Adipocyte (in vitro differentiated cells): ENCODE data around the gene DLK1.

Experiments used
- DNase-seq: peaks from one replicate; pipeline ENCODE4 v3.0.0-alpha.2; 2015; ENCODE audit warnings: low read depth
- H3K27me3 ChIP-seq: replicated peaks from 2 replicates; pipeline ENCODE4 v1.7.0; 2013; ENCODE audit warnings: mild to moderate bottlenecking, low read length, moderate library complexity; ENCODE audit not compliant: control insufficient read depth, insufficient read depth
- H3K36me3 ChIP-seq: 2 replicates; pipeline ENCODE4 v1.7.0; 2013; ENCODE audit warnings: low read length, mild to moderate bottlenecking, moderate library complexity; ENCODE audit not compliant: control insufficient read depth, insufficient read depth, severe bottlenecking
- H3K4me1 ChIP-seq: 2 replicates; pipeline ENCODE4 v1.7.0; 2013; ENCODE audit warnings: mild to moderate bottlenecking, low read length, moderate library complexity; ENCODE audit not compliant: control insufficient read depth, insufficient read depth
- H3K4me3 ChIP-seq: 2 replicates; pipeline ENCODE4 v1.7.0; 2013; ENCODE audit warnings: mild to moderate bottlenecking, low read length, moderate library complexity
- H3K9ac ChIP-seq: 2 replicates; pipeline ENCODE4 v1.7.0; 2013; ENCODE audit warnings: mild to moderate bottlenecking, low read length, moderate library complexity
- H3K9me3 ChIP-seq: 2 replicates; pipeline ENCODE4 v1.7.0; 2013; ENCODE audit warnings: mild to moderate bottlenecking, low read length, moderate library complexity; ENCODE audit not compliant: control insufficient read depth

The DLK1 gene

GRCh38 chr14:100694579-100695422 lies 31.9 kb upstream of the DLK1 start:
- no peak overlapping the region for H3K4me3 ChIP-seq
- peaks cover 8% of the 10 kb centered on the region for H3K4me1 ChIP-seq
- no peaks in the 10 kb centered on the region for H3K27me3 ChIP-seq
- no peaks in the 10 kb centered on the region for H3K36me3 ChIP-seq
- no peaks in the 10 kb centered on the region for H3K9me3 ChIP-seq
- no peak for DNase-seq
- no peak overlapping the region for H3K9ac ChIP-seq

DNA sequence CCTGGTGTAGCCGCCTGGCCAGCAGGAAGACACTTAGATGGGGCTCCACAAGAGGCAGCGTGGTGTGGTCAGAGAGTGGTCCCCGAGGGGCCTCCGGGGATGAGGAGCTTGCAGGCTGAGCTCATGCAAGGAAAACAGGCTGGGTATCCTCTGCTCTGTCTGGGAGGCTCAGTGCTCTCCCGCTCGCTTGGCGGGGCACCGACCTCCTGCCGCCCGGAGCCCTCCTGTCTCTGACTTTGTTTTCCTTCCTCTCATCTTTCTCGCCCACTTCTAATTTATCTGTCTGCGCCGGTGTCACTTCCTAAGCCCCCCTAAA lies 31.3 kb upstream of the DLK1 start:
- no peak overlapping the region for H3K9ac ChIP-seq
- DNase-seq: no peak
- H3K4me3 ChIP-seq: no peak overlapping the region
- peaks cover 8% of the 10 kb centered on the region for H3K4me1 ChIP-seq
- no peaks in the 10 kb centered on the region for H3K9me3 ChIP-seq
- H3K36me3 ChIP-seq: no peaks in the 10 kb centered on the region
- no peaks in the 10 kb centered on the region for H3K27me3 ChIP-seq

GRCh38 chr14:100696008-100696407 lies 30.7 kb upstream of the DLK1 start:
- Histone ChIP-seq H3K4me1 (peaks cover 8% of the 10 kb centered on the region), H3K9ac (no peak overlapping the region)

DNA sequence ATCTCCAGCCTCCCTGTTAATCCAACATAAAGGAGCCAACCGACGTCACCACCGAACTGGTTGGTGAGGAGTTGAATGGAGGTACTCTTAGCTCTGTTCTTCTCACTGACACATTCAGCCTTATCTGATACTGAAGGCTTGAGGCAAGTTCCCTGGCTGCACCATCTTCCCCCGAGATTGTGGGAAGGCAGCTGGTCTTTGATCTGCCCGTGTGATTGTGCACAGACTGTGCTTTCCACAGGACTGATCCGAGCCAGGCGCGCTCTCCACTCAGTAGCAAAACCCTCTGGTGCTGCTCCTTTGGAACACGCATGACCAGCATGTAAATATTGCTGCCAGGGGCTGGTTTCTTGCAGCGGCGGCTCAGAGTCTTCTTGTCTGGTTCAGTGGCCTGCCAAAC lies 30.1 kb upstream of the DLK1 start:
- Histone ChIP-seq H3K9me3 (no peaks in the 10 kb centered on the region), H3K4me3 (no peak overlapping the region), H3K36me3 (no peaks in the 10 kb centered on the region), H3K27me3 (no peaks in the 10 kb centered on the region), H3K9ac (no peak overlapping the region), H3K4me1 (peaks cover 8% of the 10 kb centered on the region)
- DNase-seq: no peak

More at GRCh38 chr14:100696008-100696407, 30.7 kb upstream of the DLK1 start:
- Histone ChIP-seq H3K9me3 (no peaks in the 10 kb centered on the region), H3K27me3 (no peaks in the 10 kb centered on the region), H3K36me3 (no peaks in the 10 kb centered on the region), H3K4me3 (no peak overlapping the region)
- DNase-seq: no peak

DNA sequence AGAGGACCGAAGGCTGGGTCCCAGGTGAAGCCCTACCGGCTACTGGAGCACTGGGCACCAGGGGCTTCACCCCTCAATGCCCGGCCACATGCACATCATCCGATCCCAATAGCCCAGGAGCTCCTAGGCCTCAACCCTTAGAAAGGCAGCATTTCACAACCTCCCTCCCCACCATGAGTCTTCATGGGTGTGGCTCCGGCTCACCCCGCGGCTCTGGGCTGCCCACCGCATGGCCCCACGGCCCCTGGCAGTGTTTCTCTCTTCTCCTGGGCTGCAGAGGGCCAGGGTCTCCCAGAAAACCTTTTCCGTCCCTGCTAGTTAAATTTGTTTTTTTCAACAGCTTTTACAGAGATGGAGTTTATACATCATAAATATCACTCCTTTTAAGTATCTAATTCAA lies 28.6 kb upstream of the DLK1 start:
- H3K36me3 ChIP-seq: no peaks in the 10 kb centered on the region
- no peak overlapping the region for H3K9ac ChIP-seq
- no peaks in the 10 kb centered on the region for H3K9me3 ChIP-seq
- peaks cover 10% of the 10 kb centered on the region for H3K27me3 ChIP-seq
- no peak overlapping the region for H3K4me3 ChIP-seq
- H3K4me1 ChIP-seq: peaks cover 5% of the 10 kb centered on the region
- no peak for DNase-seq

DNA sequence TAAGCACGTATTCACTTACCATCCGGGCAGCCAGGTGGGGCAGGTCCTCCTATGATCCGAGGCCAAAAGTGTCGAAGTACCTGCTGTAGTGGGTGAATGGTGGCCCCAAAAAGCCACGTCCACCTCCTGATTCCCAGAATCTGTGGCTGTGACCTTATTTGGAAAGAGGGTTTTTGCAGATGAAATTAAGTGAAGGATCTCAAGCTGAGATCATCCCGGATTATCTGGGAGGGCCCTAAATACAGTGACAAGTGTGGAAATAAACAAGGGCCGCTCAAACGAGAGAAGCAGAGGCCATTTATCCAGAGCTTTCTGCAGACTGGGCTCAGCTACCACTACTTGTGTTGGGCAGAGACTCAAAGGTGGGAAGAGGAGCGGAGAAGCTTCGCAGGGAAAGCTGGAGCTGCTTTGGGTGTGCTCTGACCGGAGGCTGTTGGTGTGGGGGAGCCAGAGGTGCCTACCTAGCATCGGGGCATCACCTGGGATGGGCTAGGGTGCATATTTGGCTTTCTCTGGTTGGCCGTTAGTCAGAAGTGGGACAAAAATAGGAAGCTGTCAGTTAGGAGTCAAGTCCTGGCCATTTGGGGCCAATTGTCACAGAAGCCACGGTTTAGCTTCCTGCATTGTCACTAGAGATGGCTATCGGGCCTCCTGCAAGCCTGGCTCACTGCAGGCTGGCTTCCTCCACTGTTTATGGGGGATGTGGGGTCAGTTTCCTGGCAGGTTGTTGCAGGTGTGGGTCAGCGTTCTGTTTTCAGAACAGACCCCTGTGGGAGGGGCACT lies 27.8 kb upstream of the DLK1 start:
- Histone ChIP-seq H3K9ac (no peak overlapping the region), H3K27me3 (peaks cover 11% of the 10 kb centered on the region), H3K9me3 (no peaks in the 10 kb centered on the region), H3K36me3 (no peaks in the 10 kb centered on the region), H3K4me1 (no peaks in the 10 kb centered on the region), H3K4me3 (no peak overlapping the region)
- DNase-seq: no peak

GRCh38 chr14:100701314-100701713 lies 25.4 kb upstream of the DLK1 start:
- Histone ChIP-seq H3K36me3 (no peaks in the 10 kb centered on the region), H3K4me1 (no peaks in the 10 kb centered on the region), H3K9me3 (no peaks in the 10 kb centered on the region), H3K27me3 (peaks cover 33% of the 10 kb centered on the region), H3K9ac (no peak overlapping the region), H3K4me3 (no peak overlapping the region)
- no peak for DNase-seq

GRCh38 chr14:100702590-100702989 lies 24.1 kb upstream of the DLK1 start:
- Histone ChIP-seq H3K4me3 (no peak overlapping the region), H3K9me3 (no peaks in the 10 kb centered on the region), H3K9ac (no peak overlapping the region), H3K27me3 (peaks cover 35% of the 10 kb centered on the region), H3K4me1 (no peaks in the 10 kb centered on the region), H3K36me3 (no peaks in the 10 kb centered on the region)
- no peak for DNase-seq

GRCh38 chr14:100703386-100704220 lies 23.1 kb upstream of the DLK1 start:
- H3K36me3 ChIP-seq: no peaks in the 10 kb centered on the region
- peaks cover 35% of the 10 kb centered on the region for H3K27me3 ChIP-seq
- H3K9ac ChIP-seq: no peak overlapping the region
- no peaks in the 10 kb centered on the region for H3K9me3 ChIP-seq
- no peak for DNase-seq
- no peaks in the 10 kb centered on the region for H3K4me1 ChIP-seq
- H3K4me3 ChIP-seq: no peak overlapping the region

- Histone ChIP-seq H3K4me3 (no peak overlapping the region), H3K36me3 (no peaks in the 10 kb centered on the region), H3K27me3 (peaks cover 46% of the 10 kb centered on the region), H3K9ac (no peak overlapping the region), H3K9me3 (no peaks in the 10 kb centered on the region), H3K4me1 (peaks cover 3% of the 10 kb centered on the region)
- no peak for DNase-seq
Measured at GRCh38 chr14:100706200-100706599, 20.5 kb upstream of the DLK1 start.

GRCh38 chr14:100706860-100707259 lies 19.8 kb upstream of the DLK1 start:
- no peak overlapping the region for H3K4me3 ChIP-seq
- DNase-seq: no peak
- H3K27me3 ChIP-seq: peaks cover 46% of the 10 kb centered on the region

More at GRCh38 chr14:100706860-100707259, 19.8 kb upstream of the DLK1 start:
- H3K9ac ChIP-seq: no peak overlapping the region
- no peaks in the 10 kb centered on the region for H3K9me3 ChIP-seq
- peaks cover 3% of the 10 kb centered on the region for H3K4me1 ChIP-seq
- no peaks in the 10 kb centered on the region for H3K36me3 ChIP-seq
